SKM-1 treated with dmso at 0.1 percent for 144 hours (cell line): ENCODE data around the gene CCDC69.
"Not testable (repeated sequence)": the region's sequence is repeated elsewhere in the genome, so short reads cannot be mapped to it uniquely, and the experiment has no call there.

Experiments
- DNase-seq: peaks from one replicate; lab custom pipeline; 2025; ENCODE audit not compliant: unreplicated experiment; lab: John Stamatoyannopoulos, UW

The CCDC69 gene, protein sequence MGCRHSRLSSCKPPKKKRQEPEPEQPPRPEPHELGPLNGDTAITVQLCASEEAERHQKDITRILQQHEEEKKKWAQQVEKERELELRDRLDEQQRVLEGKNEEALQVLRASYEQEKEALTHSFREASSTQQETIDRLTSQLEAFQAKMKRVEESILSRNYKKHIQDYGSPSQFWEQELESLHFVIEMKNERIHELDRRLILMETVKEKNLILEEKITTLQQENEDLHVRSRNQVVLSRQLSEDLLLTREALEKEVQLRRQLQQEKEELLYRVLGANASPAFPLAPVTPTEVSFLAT

GRCh38 chr5:151223447-151224264 lies at the start of gene CCDC69:
TSS of gene CCDC69 (minus strand) at chr5:151224092. CDS start at chr5:151223970, 122 bp downstream.
- DNase-seq, result peak; percentile 62

- peak; percentile 33 for DNase-seq
Measured at GRCh38 chr5:151271336-151271735, 47.4 kb upstream of the CCDC69 start.

GRCh38 chr5:151270599-151270998 lies 46.7 kb upstream of the CCDC69 start:
- DNase-seq, result no peak

- no peak for DNase-seq
Measured at GRCh38 chr5:151267491-151268260, 43.8 kb upstream of the CCDC69 start.

GRCh38 chr5:151264113-151264512 lies 40.2 kb upstream of the CCDC69 start:
- no peak for DNase-seq

GRCh38 chr5:151262532-151262931 lies 38.6 kb upstream of the CCDC69 start:
- no peak for DNase-seq

DNA sequence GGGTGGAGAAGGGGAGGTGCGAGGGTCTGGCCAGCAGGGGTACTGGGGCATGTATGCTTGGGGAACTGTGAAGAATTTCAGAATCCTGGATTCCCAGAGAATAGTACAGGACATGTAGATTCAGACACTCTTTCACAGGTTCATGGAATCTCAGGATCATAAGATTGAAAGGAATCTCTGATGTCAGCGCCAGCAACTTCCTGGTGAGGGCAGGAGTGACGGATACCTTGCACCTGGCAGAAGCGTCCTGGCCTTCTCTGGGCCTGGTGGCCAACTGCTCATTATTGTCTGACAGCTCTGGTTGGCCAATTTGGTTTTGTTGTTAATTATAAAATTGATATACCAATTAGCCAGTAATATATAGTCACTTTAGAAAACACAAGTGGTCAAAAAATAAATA lies 36.0 kb upstream of the CCDC69 start:
- no peak for DNase-seq

GRCh38 chr5:151258816-151259215 lies 34.9 kb upstream of the CCDC69 start:
- no peak for DNase-seq

- peak; percentile 52 for DNase-seq
Measured at GRCh38 chr5:151258201-151258611, 34.3 kb upstream of the CCDC69 start.

DNA sequence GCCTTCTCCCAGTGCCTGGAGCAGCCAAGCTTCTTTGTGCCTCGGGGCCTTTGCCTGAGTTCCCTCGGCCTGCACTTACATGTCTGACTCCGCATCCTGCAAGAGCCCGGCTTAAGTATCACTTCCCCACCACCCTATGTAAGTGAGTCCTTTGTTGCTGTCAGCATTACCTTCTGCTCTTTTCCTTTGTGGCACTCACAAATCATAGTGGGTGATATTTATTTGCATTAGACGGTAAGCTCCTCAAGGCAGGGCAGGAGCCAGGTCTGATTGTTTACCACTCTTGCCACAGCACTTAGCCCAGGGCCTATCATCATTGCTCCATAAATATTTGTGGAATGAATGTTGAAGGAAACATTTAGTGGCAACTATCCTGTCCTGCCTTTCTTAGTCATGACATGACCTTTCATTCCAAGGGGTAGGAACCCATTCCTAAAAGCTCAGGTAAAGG lies 33.9 kb upstream of the CCDC69 start:
- DNase-seq, result no peak

GRCh38 chr5:151255621-151256286 lies 31.9 kb upstream of the CCDC69 start:
- no peak for DNase-seq

GRCh38 chr5:151254990-151255389 lies 31.1 kb upstream of the CCDC69 start:
- not testable (repeated sequence) for DNase-seq

DNA sequence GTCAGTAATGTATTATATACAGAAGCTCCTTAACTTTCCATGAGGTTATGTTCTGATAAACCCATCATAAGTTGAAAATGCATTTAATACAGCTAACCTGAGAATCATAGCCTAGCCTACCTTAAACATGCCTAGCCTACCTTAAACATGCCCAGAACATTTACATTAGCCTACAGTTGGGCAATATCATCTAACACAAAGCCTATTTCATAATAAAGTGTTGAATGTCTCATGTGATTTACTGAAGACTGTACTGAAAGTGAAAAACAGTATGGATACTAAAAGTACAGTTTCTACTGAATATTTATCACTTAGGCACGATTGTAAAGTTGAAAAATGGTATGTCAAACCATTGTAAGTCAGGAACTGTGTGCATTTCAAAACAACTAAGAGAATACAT lies 30.7 kb upstream of the CCDC69 start:
- DNase-seq, result no peak

DNA sequence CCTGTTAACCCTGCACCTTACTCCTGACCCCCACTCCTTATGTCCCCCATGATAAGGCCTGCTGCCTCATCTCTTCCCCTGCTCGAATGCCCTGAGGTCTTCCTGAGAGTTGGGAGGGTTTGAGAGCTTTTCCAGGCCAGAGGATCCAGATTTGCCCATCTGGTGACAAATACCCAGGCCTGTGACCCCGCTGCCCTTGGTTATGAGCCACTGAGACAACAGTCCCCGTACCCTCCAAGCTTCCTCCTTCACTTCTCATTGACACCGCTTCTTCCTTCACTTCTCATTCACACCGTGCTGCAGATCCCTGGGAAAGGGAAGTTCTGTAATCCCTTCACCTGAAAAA lies 29.7 kb upstream of the CCDC69 start:
- no peak for DNase-seq

DNA sequence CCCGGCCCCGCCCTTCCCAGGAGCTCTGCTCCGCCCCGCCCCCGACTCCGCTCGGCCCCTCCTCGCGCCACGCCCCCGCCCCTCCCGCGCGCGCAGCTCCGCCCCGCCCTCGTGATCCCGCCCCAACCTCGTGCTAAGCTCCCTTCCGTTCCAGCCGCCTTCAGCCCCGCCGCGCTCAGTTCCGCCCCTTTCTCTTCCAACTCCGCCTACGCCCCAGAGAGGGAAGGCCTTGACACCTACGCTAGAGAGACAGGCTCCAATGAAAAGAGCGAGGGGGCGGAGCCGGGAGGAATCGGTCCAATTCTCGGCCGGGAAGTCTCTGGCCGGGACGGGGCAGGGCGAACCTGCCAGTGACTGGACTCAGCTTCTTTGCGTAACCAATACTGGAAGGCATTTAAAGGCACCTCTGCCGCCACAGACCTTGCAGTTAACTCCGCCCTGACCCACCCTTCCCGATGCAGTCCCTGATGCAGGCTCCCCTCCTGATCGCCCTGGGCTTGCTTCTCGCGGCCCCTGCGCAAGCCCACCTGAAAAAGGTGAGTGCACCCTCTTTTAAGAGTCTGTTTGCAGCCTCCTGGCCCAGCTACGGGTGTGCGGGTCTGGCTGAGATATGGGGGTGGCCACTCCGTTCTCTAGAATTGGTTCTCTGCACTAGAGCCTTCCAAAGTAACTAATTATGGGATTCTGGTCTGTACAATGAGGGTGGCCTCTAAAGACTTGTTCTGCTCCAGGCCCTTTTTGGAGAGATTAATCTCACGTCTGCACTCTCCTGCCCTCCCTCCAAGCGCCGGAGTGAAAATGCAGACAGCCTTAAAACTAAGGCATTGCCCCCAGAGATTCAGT lies 29.1 kb upstream of the CCDC69 start, which contains the start of gene GM2A:
TSS of gene GM2A (plus strand) at position 424 of the 843 bp plus-strand sequence. CDS start at position 456, 32 bp downstream.
- DNase-seq, result peak; percentile 99

DNA sequence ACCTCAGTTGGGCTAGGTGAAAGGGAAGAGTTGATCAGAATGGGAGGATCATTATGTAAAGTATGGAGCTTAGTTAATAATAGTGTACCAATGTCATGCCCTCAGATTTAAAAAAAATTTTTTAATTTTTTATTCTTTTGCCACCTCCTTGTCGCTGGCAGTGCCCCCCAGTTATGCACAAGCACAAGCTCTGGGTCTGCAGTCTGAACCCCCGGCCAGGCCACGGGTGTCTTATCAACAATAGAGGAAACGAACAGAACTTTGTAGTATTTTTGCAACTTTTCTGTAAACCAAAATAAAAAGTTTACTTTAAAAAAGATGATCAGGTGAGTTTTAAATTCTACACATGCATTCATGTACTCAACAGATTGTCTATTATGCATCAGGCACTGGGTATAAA lies 27.7 kb upstream of the CCDC69 start:
- DNase-seq, result no peak

GRCh38 chr5:151251001-151251551 lies 27.2 kb upstream of the CCDC69 start:
- no peak for DNase-seq

GRCh38 chr5:151250346-151251000 lies 26.6 kb upstream of the CCDC69 start:
- DNase-seq, result no peak

- no peak for DNase-seq
Measured at GRCh38 chr5:151249281-151249680, 25.4 kb upstream of the CCDC69 start.
